H1 (cell line): Measurements from ENCODE around the gene ARL9. TPM values are rescaled to one million over a fixed set of nuclear protein-coding genes. Genes with fewer than 3 reads are reported as not detected.
"Not testable (repeated sequence)": the region's sequence is repeated elsewhere in the genome, so short reads cannot be mapped to it uniquely, and the experiment has no call there.

ENCODE experiments used
- CTCF ChIA-PET: fragments of 300-600 bp; sonication (Branson Sonifier 250); formaldehyde crosslinking; loops from one replicate; lab custom pipeline; 2021; ENCODE audit not compliant: partially characterized antibody; lab: Charles Lee
- POLR2A ChIA-PET: fragments of 300-600 bp; sonication (Branson Sonifier 250); formaldehyde crosslinking; loops from one replicate; lab custom pipeline; 2021; ENCODE audit warnings: inconsistent platforms; ENCODE audit not compliant: partially characterized antibody; lab: Charles Lee
- DNase-seq, 2 experiments: peaks; one replicate each; pipeline versions ENCODE4 v3.0.0 to v3.0.0-alpha.2; 2010 to 2022; ENCODE audit warnings: low spot score in 2 of 2, low read depth in 1 of 2, mixed read lengths in 1 of 2
- FAIRE-seq: peaks from 2 replicates; lab custom pipeline; 2011; peaks lifted over from hg19 to GRCh38; lab: Jason Lieb, UNC
- H2AFZ ChIP-seq: 2 replicates; pipeline ENCODE4 v1.8.1; 2012; ENCODE audit warnings: low read length, inconsistent platforms
- H2AK5ac ChIP-seq: 2 replicates; pipeline ENCODE4 v1.6.1; 2013; ENCODE audit warnings: low read depth, low read length
- H2BK120ac ChIP-seq: replicated peaks from 2 replicates; pipeline ENCODE3; 2013; ENCODE audit warnings: low read depth, low read length, inconsistent platforms
- H2BK12ac ChIP-seq: 2 replicates; pipeline ENCODE4 v1.6.1; 2013; ENCODE audit warnings: low read depth, low read length
- H2BK15ac ChIP-seq: 2 replicates; pipeline ENCODE4 v1.6.1; 2013; ENCODE audit warnings: low read length
- H2BK20ac ChIP-seq: 2 replicates; pipeline ENCODE4 v1.6.1; 2013; ENCODE audit warnings: low read length
- H2BK5ac ChIP-seq: 2 replicates; pipeline ENCODE4 v1.6.1; 2013; ENCODE audit warnings: low read depth, low read length
- H3K14ac ChIP-seq: 2 replicates; pipeline ENCODE4 v1.6.1; 2013; ENCODE audit warnings: inconsistent platforms; ENCODE audit not compliant: insufficient read length
- H3K18ac ChIP-seq: 2 replicates; pipeline ENCODE4 v1.6.1; 2013; ENCODE audit warnings: low read length; ENCODE audit errors: extremely low read depth
- H3K23ac ChIP-seq: 2 replicates; pipeline ENCODE4 v1.6.1; 2013; ENCODE audit warnings: inconsistent platforms; ENCODE audit not compliant: insufficient read length
- H3K23me2 ChIP-seq: 2 replicates; pipeline ENCODE4 v1.6.1; 2013; ENCODE audit warnings: low read depth, low read length
- H3K27ac ChIP-seq: 2 replicates; pipeline ENCODE4 v1.6.1; 2011; ENCODE audit warnings: low read depth, low read length, inconsistent platforms
- H3K27me3 ChIP-seq, 4 experiments: replicated peaks in 1 of 4; 1 replicate in 1 of 4; 2 replicates in 3 of 4; pipeline versions ENCODE4 v1.6.1 to v1.8.1; 2011 to 2013; ENCODE audit warnings: low read length in 3 of 4, mild to moderate bottlenecking in 3 of 4, inconsistent platforms in 2 of 4, mixed read lengths in 2 of 4, moderate library complexity in 1 of 4; ENCODE audit not compliant: control insufficient read depth in 3 of 4, insufficient read depth in 3 of 4; ENCODE audit errors: extremely low read depth in 1 of 4
- H3K36me3 ChIP-seq, 4 experiments: 2 replicates each; pipeline versions ENCODE4 v1.6.1 to v1.8.1; 2011 to 2013; ENCODE audit warnings: mild to moderate bottlenecking in 4 of 4, low read length in 3 of 4, moderate library complexity in 2 of 4, control low read depth in 1 of 4, inconsistent platforms in 1 of 4; ENCODE audit not compliant: insufficient read depth in 4 of 4, control insufficient read depth in 2 of 4
- H3K4ac ChIP-seq: replicated peaks from 2 replicates; pipeline ENCODE3; 2013; ENCODE audit warnings: low read length, low read depth, mixed read lengths, inconsistent platforms; ENCODE audit not compliant: insufficient read length
- H3K4me1 ChIP-seq, 4 experiments: replicated peaks in 1 of 4; 1 replicate in 1 of 4; 2 replicates in 3 of 4; pipeline versions ENCODE4 v1.6.1 to v1.8.1; 2011 to 2013; ENCODE audit warnings: low read length in 3 of 4, inconsistent platforms in 2 of 4, mixed read lengths in 1 of 4; ENCODE audit not compliant: insufficient read depth in 4 of 4, control insufficient read depth in 3 of 4
- H3K4me2 ChIP-seq, 2 experiments: 2 replicates each; pipeline versions ENCODE4 v1.6.1 to v1.8.1; 2011 to 2013; ENCODE audit warnings: low read depth in 2 of 2, low read length in 2 of 2, control low read depth in 1 of 2, inconsistent platforms in 1 of 2, mild to moderate bottlenecking in 1 of 2; ENCODE audit not compliant: insufficient read depth in 1 of 2
- H3K4me3 ChIP-seq, 4 experiments: fragments of 200-600, 300-600 bp in 1 of 4; sonication (generic), shearing (Covaris generic), sonication (Bioruptor Twin) in 1 of 4; 2 replicates each; pipeline versions ENCODE4 v1.5.1 to v1.8.1; 2011 to 2016; ENCODE audit warnings: low read length in 4 of 4, low read depth in 3 of 4, control low read depth in 2 of 4, inconsistent platforms in 2 of 4, mild to moderate bottlenecking in 2 of 4, mixed read lengths in 1 of 4, moderate library complexity in 1 of 4; ENCODE audit not compliant: insufficient read depth in 2 of 4; ENCODE audit errors: extremely low read depth in 1 of 4
- H3K56ac ChIP-seq: replicated peaks from 2 replicates; pipeline ENCODE3; 2013; ENCODE audit warnings: low read depth, mild to moderate bottlenecking, mixed read lengths, low read length, inconsistent platforms; ENCODE audit not compliant: insufficient read length
- H3K79me1 ChIP-seq: 2 replicates; pipeline ENCODE4 v1.6.1; 2013; ENCODE audit warnings: low read depth, low read length, control low read depth
- H3K79me2 ChIP-seq, 2 experiments: 2 replicates each; pipeline versions ENCODE4 v1.6.1 to v1.8.1; 2012 to 2013; ENCODE audit warnings: low read length in 2 of 2, mild to moderate bottlenecking in 2 of 2, inconsistent platforms in 1 of 2; ENCODE audit not compliant: insufficient read depth in 2 of 2, control insufficient read depth in 1 of 2
- H3K9ac ChIP-seq, 4 experiments: replicated peaks in 1 of 4; 1 replicate in 1 of 4; 2 replicates in 3 of 4; pipeline versions ENCODE4 v1.6.1 to v1.8.1; 2011 to 2013; ENCODE audit warnings: low read depth in 3 of 4, low read length in 3 of 4, control low read depth in 2 of 4, mild to moderate bottlenecking in 2 of 4, moderate library complexity in 2 of 4, inconsistent platforms in 1 of 4; ENCODE audit errors: extremely low read depth in 1 of 4
- H3K9me3 ChIP-seq, 2 experiments: 2 replicates each; pipeline versions ENCODE4 v1.6.1 to v1.8.1; 2012 to 2013; ENCODE audit warnings: mild to moderate bottlenecking in 2 of 2, moderate library complexity in 2 of 2, control low read depth in 1 of 2, inconsistent platforms in 1 of 2, low read depth in 1 of 2, low read length in 1 of 2, mixed read lengths in 1 of 2; ENCODE audit not compliant: insufficient read depth in 2 of 2
- H4K20me1 ChIP-seq, 2 experiments: replicated peaks in 1 of 2; 2 replicates each; pipeline versions ENCODE3 to v1.8.1; 2011 to 2013; ENCODE audit warnings: inconsistent platforms in 2 of 2, low read length in 2 of 2, mild to moderate bottlenecking in 1 of 2; ENCODE audit not compliant: insufficient read depth in 2 of 2, control insufficient read depth in 1 of 2
- H4K5ac ChIP-seq: 2 replicates; pipeline ENCODE4 v1.6.1; 2013; ENCODE audit warnings: low read length, low read depth, mixed read lengths, inconsistent platforms; ENCODE audit not compliant: insufficient read length
- H4K8ac ChIP-seq: 2 replicates; pipeline ENCODE4 v1.8.0; 2013; ENCODE audit warnings: mild to moderate bottlenecking, moderate library complexity, low read length, inconsistent platforms; ENCODE audit not compliant: insufficient read depth; ENCODE audit errors: extremely low read depth
- H4K91ac ChIP-seq: replicated peaks from 2 replicates; pipeline ENCODE3; 2013; ENCODE audit warnings: low read length, mixed read lengths, inconsistent platforms; ENCODE audit not compliant: insufficient read length
- WGBS, 2 experiments: shearing (Covaris generic) in 1 of 2; methylation state at CpG; one replicate each; pipeline versions ENCODE4 v1.1.6 to v1.1.7; 2013 to 2015; ENCODE audit warnings: low lambda C conversion rate in 2 of 2, mixed read lengths in 2 of 2, inconsistent platforms in 1 of 2, low coverage in 1 of 2, missing lambda C conversion rate in 1 of 2; ENCODE audit not compliant: insufficient replicate concordance in 2 of 2, insufficient coverage in 1 of 2, insufficient read length in 1 of 2; ENCODE audit errors: extremely low coverage in 1 of 2, missing lambda C conversion rate in 1 of 2; 5-methylcytosine and 5-hydroxymethylcytosine counted together
- polyA plus RNA-seq, 7 experiments: library from polyadenylated mRNA; depleted of rRNA in 3 of 7; stranded (reverse) in 5 of 7; unstranded in 2 of 7; fragments of >200 nt in 5 of 7; fragments of 200-250 nt in 2 of 7; gene quantifications; 1 replicate in 5 of 7; 2 replicates in 1 of 7; 4 replicates in 1 of 7; pipeline versions ENCODE4 v1.2.1 to v1.2.3, GENCODE V29; 2011 to 2013; ENCODE audit warnings: missing spikeins in 2 of 7, mixed read lengths in 2 of 7
- total RNA-seq: library from RNA; stranded (reverse); fragmentation: NEBNext Ultra II Directional; extraction: Animal tissue kit (Norgen Biotek cat#: 25700); gene quantifications from 2 replicates; pipeline ENCODE4 v1.2.1, GENCODE V29; 2021

ARL9 gene
- total and polyA plus RNA-seq, 2 of the 8 experiments (the other 6 are each of a cell fraction or from before 2014, with no cell fraction given), result 0.60 to 0.76 TPM

DNA sequence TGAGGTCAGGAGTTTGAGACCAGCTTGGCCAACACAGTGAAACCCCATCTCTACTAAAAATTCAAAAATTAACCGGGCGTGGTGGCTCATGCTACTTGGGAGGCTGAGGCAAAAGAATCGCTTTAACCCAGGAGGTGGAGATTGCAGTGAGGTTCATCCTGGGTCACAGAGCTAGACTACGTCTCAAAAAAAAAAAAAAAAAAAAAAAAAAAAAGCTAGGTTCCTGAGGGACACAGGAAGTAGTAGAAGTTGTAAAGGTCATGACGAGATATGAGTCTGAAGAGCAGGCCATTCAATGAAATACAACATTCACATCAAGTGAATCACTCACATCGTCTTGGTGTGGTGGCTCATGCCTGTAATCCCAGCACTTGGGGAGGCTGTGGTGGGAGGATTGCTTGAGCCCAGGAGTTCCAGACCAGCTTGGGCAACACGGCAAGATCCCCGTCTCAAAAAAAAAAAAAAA is 39.3 kb upstream of the ARL9 start:
- not testable (repeated sequence) for H2AFZ ChIP-seq, H3K14ac ChIP-seq, H3K23ac ChIP-seq, H3K79me1 ChIP-seq, H2AK5ac ChIP-seq, H3K56ac ChIP-seq, H3K18ac ChIP-seq, H4K8ac ChIP-seq, H3K27me3 ChIP-seq, H3K27ac ChIP-seq, H2BK20ac ChIP-seq, H3K4me1 ChIP-seq, H2BK120ac ChIP-seq, H4K5ac ChIP-seq, DNase-seq, H2BK5ac ChIP-seq, H4K91ac ChIP-seq, H2BK15ac ChIP-seq, H3K4ac ChIP-seq, FAIRE-seq, H3K9me3 ChIP-seq, H2BK12ac ChIP-seq
- Histone ChIP-seq H3K4me3 (peak overlapping the region; percentile 88 to 99 (median 96)), H4K20me1 (peaks cover 1 to 16% of the 10 kb centered on the region in 2 experiments), H3K36me3 (peaks cover 0 to 30% (median 13%) of the 10 kb centered on the region in 4 experiments; a peak in 7 of 8 replicates), H3K23me2 (peaks cover 10% of the 10 kb centered on the region), H3K9ac (peak overlapping the region in 3 of 4 experiments; percentile 91 to 97 (median 94); a peak in 6 of 7 replicates), H3K79me2 (peaks cover 4 to 56% of the 10 kb centered on the region in 2 experiments; a peak in 3 of 4 replicates), H3K4me2 (peak overlapping the region; percentile 77 to 100)
- WGBS, 2 experiments, result 38% methylated on average over 7 of the region's 8 CpGs; no CpG with 5 or more reads in 1 of the 2 experiments
- CTCF ChIA-PET, result interaction anchor here (0.7 kb wide), 1 partner anchor 43 kb away, joined by 6 read pairs; no protein-coding TSS in a partner anchor
- POLR2A ChIA-PET, result interaction anchor here (0.6 to 12.0 kb wide), 9 partner anchors 8 to 79 kb away, joined by 3 to 121 read pairs (median 4); partner anchors contain the start of genes AASDH, PAICS and PPAT
